ENCODE measurements around the gene ZNF532. TPM values are rescaled to one million over a fixed set of nuclear protein-coding genes. Genes with fewer than 3 reads are reported as not detected.
A peak's percentile ranks its signal among the peaks of the same experiment; 100 is the strongest.
"Not testable (repeated sequence)": the region's sequence is repeated elsewhere in the genome, so short reads cannot be mapped to it uniquely, and the experiment has no call there.

ZNF532 gene
- total RNA-seq, 4 donors from 2014 or later: 54.7 to 124 (median 91.2) TPM

DNA sequence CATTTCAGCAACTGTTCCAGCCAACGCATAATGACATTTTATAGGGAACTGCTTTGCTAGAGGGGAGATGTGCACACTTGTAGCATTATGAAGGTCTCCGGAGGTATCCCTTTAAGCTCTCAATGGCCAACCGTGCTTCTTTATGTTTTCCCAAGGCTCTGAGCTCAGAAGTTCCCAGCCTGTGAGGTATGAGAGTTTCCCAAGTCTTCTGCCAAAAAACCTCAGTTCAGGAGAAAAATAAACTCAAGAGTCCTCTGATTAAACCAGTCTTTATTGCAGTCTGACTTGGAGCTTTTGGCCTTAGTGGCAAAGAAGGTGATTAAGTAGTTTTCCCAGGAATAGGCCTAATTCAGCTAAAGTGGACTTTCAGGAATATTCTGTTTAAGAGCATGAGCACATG, 35.4 kb upstream of the ZNF532 start:
- intact Hi-C loops (cut with DNase I; ENCODE audit: low total_unique reads) (no loop called here), in situ Hi-C loops (cut with MboI; ENCODE audit: low sequenced_read_pairs in 4 of 4) (no loop called here)
- H3K9me3 ChIP-seq: no peaks in the 10 kb centered on the region

DNA sequence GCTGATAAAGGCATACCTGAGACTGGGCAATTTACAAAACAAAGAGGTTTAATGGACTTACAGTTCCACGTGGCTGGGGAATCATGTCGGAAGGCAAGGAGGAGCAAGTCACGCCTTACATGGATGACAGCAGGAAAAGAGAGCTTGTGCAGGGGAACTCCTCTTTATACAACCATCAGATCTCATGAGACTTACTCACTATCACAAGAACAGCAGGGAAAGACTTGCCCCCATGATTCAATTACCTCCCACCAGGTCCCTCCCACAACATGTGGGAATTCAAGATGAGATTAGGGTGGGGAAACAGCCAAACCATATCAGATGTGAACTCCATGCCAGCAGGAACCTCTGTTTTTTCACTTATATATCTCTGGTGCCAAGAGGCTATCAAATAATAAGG, 34.8 kb upstream of the ZNF532 start:
- ATAC-seq; in situ Hi-C loops (cut with MboI; ENCODE audit: low sequenced_read_pairs in 4 of 4); intact Hi-C loops (cut with DNase I; ENCODE audit: low total_unique reads); DNase-seq; H3K36me3 ChIP-seq; H3K27me3 ChIP-seq; H3K9me3 ChIP-seq; H3K4me3 ChIP-seq: not testable (repeated sequence)
- Histone ChIP-seq H3K27ac (peak overlapping the region; percentile 65 to 84 (median 72)), H3K4me1 (peaks cover 8 to 11% of the 10 kb centered on the region in 2 donors)

More for the DNA sequence above, 35.4 kb upstream of the ZNF532 start:
- H3K4me1 ChIP-seq: peaks cover 8 to 11% of the 10 kb centered on the region in 2 donors
- peak overlapping the region; percentile 65 to 84 (median 72) for H3K27ac ChIP-seq
- H3K27me3 ChIP-seq: no peaks in the 10 kb centered on the region
- TF ChIP-seq, protein P1, sequence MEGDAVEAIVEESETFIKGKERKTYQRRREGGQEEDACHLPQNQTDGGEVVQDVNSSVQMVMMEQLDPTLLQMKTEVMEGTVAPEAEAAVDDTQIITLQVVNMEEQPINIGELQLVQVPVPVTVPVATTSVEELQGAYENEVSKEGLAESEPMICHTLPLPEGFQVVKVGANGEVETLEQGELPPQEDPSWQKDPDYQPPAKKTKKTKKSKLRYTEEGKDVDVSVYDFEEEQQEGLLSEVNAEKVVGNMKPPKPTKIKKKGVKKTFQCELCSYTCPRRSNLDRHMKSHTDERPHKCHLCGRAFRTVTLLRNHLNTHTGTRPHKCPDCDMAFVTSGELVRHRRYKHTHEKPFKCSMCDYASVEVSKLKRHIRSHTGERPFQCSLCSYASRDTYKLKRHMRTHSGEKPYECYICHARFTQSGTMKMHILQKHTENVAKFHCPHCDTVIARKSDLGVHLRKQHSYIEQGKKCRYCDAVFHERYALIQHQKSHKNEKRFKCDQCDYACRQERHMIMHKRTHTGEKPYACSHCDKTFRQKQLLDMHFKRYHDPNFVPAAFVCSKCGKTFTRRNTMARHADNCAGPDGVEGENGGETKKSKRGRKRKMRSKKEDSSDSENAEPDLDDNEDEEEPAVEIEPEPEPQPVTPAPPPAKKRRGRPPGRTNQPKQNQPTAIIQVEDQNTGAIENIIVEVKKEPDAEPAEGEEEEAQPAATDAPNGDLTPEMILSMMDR (IDR thresholded peaks at IDR 0.05 in 4 of 5, conservative IDR thresholded peaks at IDR 0.05 in 1 of 5): no peak
- no peak for TF ChIP-seq POLR2A (IDR thresholded peaks at IDR 0.05)
- no peak for DNase-seq
- H3K4me3 ChIP-seq: no peak overlapping the region
- no peaks in the 10 kb centered on the region for H3K36me3 ChIP-seq
- peak in 1 of 2 donors; percentile 14 for ATAC-seq

DNA sequence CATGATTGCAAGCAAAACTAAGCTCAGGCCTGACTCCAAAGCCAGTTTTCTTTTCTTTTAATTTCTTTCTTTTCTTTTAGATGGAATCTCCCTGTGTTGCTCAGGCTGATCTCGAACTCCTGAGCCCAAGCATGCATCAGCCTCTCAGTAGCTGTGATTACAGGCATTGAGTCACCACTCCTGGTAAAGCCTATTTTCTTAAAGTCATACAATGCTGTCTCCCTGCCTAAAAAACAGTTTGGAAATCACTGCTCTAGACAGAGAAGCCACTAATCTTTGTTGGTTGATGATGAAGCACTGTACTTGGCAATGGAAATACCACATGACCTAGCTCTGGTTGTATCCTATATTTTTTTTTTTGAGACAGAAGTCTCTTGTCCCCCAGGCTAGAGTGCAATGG, 33.1 kb upstream of the ZNF532 start:
- ATAC-seq: no peak
- H3K36me3 ChIP-seq: no peaks in the 10 kb centered on the region
- no peaks in the 10 kb centered on the region for H3K9me3 ChIP-seq
- no peak overlapping the region for H3K4me3 ChIP-seq
- no peaks in the 10 kb centered on the region for H3K27me3 ChIP-seq
- H3K4me1 ChIP-seq: peaks cover 8 to 11% of the 10 kb centered on the region in 2 donors
- no peak for TF ChIP-seq POLR2A (IDR thresholded peaks at IDR 0.05)
- TF ChIP-seq, protein P1 (IDR thresholded peaks at IDR 0.05 in 4 of 5, conservative IDR thresholded peaks at IDR 0.05 in 1 of 5): no peak
- H3K27ac ChIP-seq: no peak overlapping the region
- intact Hi-C loops (cut with DNase I; ENCODE audit: low total_unique reads) (no loop called here), in situ Hi-C loops (cut with MboI; ENCODE audit: low sequenced_read_pairs in 4 of 4) (no loop called here)
- no peak for DNase-seq

DNA sequence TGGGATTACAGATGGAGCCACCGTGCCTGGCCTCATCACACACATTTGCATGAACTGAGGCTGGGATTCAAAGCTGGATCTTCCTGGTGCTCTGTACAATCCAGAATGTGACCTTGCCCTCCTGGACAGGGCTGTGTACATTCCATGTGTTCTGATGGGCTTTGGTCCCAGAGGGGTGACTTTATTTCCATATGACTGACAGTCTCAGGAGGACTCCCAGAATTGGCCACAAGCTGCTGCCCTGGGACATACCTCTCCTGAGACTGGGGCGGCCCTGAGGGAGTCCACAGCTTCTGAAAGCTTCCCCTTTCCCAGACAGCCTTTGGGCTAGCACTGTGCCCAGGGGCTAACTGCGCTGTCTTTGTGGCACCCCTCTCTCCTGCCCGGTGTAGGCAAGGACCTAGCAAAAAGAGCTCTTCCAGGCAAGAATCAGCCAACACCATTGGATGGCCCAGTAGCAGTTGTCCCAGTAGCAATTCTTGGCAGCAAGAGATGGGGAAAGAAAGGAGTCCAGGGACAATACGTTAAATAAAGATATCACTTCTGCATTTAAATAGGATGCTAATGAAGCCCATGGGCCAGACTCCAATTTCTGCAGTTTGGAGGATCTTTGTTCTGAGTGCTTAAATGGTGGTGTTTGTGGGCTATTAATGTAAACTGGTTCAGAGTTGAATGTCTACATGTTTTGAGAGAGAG, 26.4 kb upstream of the ZNF532 start:
- Histone ChIP-seq H3K4me1 (peaks cover 3 to 7% of the 10 kb centered on the region in 2 donors), H3K27ac (peak overlapping the region; percentile 8 to 55 (median 38)), H3K27me3 (no peaks in the 10 kb centered on the region), H3K4me3 (no peak overlapping the region), H3K9me3 (no peaks in the 10 kb centered on the region), H3K36me3 (no peaks in the 10 kb centered on the region)
- in situ Hi-C loops (cut with MboI; ENCODE audit: low sequenced_read_pairs in 4 of 4): no loop called here
- TF ChIP-seq, protein P1 (IDR thresholded peaks at IDR 0.05 in 4 of 5, conservative IDR thresholded peaks at IDR 0.05 in 1 of 5): no peak
- no peak for TF ChIP-seq POLR2A (IDR thresholded peaks at IDR 0.05)
- DNase-seq (no peak), ATAC-seq (peak in 1 of 2 donors; percentile 29)
- intact Hi-C loops (cut with DNase I; ENCODE audit: low total_unique reads): no loop called here

DNA sequence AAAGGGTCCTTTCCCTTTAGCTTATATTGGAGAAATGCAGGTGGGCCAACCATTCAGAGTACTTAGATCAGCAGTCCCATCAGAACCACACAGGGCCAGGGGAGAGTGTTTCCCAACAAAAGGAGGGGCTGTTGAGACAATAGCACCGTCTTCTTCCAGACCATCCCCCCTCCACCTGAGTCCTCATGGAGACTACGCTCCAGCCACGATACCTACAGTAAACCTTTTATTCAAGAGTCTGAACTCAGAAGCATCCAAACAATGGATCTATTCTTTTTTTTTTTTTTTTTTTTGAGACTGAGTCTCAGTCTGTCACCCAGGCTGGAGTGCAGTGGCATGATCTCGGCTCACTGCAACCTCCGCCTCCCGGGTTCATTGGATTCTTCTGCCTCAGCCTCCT, 25.7 kb upstream of the ZNF532 start:
- Histone ChIP-seq H3K4me3 (no peak overlapping the region), H3K4me1 (peaks cover 10 to 13% of the 10 kb centered on the region in 2 donors), H3K27me3 (no peaks in the 10 kb centered on the region), H3K9me3 (no peaks in the 10 kb centered on the region), H3K36me3 (no peaks in the 10 kb centered on the region), H3K27ac (peak overlapping the region in 1 of 4 donors; percentile 55)
- ATAC-seq: no peak
- in situ Hi-C loops (cut with MboI; ENCODE audit: low sequenced_read_pairs in 4 of 4): no loop called here
- DNase-seq: no peak
- intact Hi-C loops (cut with DNase I; ENCODE audit: low total_unique reads): no loop called here
- no peak for TF ChIP-seq POLR2A (IDR thresholded peaks at IDR 0.05)
- TF ChIP-seq, protein P1 (IDR thresholded peaks at IDR 0.05 in 4 of 5, conservative IDR thresholded peaks at IDR 0.05 in 1 of 5): no peak

All from gastrocnemius medialis (tissue), 4 donors.